Choroid plexus epithelial cell (primary cell): ENCODE measurements around the gene SLC44A4.

Experiments used
- DNase-seq: peaks from one replicate; pipeline ENCODE4 v3.0.0-alpha.2; 2010; ENCODE audit warnings: low read depth
- H3K4me3 ChIP-seq: 2 replicates; pipeline ENCODE4 v1.5.1; 2011; ENCODE audit warnings: low read depth, mild to moderate bottlenecking, control low read depth, low read length, moderate library complexity
- TF ChIP-seq, protein P1 (sequence below): conservative IDR thresholded peaks from 2 replicates; pipeline ENCODE4 v1.5.1; 2011; ENCODE audit warnings: low read depth, mild to moderate bottlenecking, control low read depth, inconsistent platforms, low read length, moderate library complexity

SLC44A4 gene

DNA sequence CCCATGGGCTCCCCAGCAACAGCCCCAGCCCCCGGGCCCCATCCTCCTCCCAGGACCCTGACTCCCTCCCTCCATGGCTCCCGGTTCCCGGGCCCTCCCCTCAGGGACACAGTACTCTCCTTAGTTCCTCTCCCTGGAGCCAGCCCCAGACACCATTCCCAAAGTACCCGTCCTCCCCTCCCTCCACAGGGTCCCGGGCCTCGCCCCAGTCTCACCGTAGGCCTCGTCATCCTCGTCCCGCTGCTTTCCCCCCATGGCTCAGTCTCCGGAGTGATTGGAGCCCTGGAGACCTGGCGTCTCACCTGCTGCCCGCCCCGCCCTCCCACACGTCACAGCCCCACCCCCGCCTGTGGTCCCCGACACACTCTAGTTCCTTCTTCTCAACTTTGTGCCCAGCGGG lies at the start of gene SLC44A4:
Gene SLC44A4, minus strand, starts transcription at position 272 of the 400 bp plus-strand sequence. Its CDS starts 17 bp downstream, at position 255.
- no peak within 1 kb of the TSS for H3K4me3 ChIP-seq
- DNase-seq, result no peak
- TF ChIP-seq, protein P1, sequence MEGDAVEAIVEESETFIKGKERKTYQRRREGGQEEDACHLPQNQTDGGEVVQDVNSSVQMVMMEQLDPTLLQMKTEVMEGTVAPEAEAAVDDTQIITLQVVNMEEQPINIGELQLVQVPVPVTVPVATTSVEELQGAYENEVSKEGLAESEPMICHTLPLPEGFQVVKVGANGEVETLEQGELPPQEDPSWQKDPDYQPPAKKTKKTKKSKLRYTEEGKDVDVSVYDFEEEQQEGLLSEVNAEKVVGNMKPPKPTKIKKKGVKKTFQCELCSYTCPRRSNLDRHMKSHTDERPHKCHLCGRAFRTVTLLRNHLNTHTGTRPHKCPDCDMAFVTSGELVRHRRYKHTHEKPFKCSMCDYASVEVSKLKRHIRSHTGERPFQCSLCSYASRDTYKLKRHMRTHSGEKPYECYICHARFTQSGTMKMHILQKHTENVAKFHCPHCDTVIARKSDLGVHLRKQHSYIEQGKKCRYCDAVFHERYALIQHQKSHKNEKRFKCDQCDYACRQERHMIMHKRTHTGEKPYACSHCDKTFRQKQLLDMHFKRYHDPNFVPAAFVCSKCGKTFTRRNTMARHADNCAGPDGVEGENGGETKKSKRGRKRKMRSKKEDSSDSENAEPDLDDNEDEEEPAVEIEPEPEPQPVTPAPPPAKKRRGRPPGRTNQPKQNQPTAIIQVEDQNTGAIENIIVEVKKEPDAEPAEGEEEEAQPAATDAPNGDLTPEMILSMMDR, result no peak

DNA sequence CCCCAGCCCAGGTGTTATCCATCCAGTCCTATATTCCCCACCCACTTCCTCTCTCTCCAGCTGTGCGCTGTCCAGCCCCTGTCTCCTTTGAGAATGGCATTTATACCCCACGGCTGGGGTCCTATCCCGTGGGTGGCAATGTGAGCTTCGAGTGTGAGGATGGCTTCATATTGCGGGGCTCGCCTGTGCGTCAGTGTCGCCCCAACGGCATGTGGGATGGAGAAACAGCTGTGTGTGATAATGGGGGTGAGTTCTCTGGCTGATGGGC lies 49.8 kb upstream of the SLC44A4 start:
- TF ChIP-seq, protein P1, result no peak
- no peak overlapping the region for H3K4me3 ChIP-seq

DNA sequence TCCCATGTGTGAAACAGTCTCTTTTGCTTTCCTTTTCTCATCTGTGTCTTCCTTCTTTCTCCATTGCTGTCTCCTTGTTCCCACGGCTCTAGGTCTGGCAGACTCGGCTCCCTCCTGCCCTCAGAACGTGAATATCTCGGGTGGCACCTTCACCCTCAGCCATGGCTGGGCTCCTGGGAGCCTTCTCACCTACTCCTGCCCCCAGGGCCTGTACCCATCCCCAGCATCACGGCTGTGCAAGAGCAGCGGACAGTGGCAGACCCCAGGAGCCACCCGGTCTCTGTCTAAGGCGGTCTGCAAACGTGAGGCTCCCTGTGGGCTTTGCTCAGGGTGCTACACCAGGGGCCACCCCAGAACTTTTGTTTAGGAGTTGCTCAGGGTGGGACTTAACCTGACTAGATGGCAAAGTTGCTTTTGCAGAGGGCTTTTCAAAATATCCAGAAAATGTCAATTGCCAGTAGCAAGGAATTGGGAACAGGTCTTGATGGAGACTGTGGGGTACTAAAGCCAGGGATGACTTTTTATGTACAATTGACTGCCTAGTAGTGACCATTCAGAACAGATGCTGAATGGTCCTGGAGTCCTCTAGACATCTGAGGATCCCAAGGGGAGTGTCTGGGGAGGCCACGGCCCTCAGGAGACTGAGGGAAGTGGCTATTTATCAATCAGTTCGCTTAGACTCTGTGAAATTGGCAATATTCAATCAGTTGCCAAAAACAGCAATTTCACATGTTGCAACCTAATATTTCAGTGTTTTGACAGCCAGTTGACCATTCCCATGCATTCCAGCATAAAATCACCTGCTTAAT lies 49.3 kb upstream of the SLC44A4 start:
- H3K4me3 ChIP-seq, result no peak overlapping the region
- TF ChIP-seq, protein P1, result no peak
- no peak for DNase-seq

More for the DNA sequence above, 49.8 kb upstream of the SLC44A4 start:
- DNase-seq, result no peak

DNA sequence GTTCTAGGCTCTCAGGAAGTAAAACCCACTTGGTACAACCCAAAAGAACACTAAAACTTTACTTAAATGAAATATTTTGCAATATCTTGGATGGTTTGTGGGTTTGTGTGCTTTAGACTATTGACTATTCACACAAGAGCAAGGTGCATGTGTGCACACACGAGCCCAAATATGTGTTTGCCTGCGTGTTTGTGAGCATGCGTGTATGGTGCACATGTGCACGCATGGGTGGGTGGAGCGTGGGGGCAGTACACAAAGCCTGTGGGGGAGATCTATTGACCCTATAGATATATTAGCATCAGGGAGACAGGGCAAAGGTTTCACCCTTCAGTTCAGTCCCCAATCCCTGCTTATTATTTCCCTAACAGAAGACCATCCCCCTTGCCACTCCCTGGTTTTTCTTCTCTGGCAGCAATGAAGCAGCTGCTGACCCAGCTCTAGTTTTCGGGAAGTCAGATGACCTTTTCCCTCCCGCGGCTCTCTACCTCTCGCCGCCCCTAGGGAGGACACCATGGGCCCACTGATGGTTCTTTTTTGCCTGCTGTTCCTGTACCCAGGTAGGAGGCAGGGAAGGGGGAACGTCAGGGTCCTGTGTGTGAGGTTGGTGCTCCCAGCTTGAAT lies 48.6 kb upstream of the SLC44A4 start, which contains the start of gene C2:
Gene C2, plus strand, starts transcription at position 476 of the 621 bp plus-strand sequence. Its CDS starts 36 bp downstream, at position 512.
- H3K4me3 ChIP-seq, result no peak within 1 kb of the TSS
- TF ChIP-seq, protein P1, result no peak
- no peak for DNase-seq

DNA sequence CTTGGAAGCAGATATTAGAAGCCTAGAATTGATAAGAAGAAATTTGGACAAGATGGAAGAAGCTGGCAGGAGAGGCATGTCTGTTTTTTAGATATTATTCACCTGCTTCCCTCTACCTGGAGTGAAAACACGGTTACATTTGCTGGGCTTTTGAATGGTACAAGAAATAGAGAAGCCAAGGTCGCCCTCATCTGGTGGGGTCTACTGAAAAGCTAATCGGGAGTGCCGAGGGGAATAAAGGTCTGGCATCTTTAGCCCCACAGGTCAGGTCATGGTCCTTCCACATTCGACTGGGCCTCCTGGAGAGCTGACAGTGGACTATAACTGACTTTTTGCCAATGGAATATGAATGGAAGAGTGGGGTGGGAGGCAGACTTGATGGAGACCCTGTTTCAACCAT lies 44.1 kb upstream of the SLC44A4 start:
- H3K4me3 ChIP-seq, result no peak overlapping the region
- no peak for DNase-seq
- TF ChIP-seq, protein P1, result peak; percentile 35

DNA sequence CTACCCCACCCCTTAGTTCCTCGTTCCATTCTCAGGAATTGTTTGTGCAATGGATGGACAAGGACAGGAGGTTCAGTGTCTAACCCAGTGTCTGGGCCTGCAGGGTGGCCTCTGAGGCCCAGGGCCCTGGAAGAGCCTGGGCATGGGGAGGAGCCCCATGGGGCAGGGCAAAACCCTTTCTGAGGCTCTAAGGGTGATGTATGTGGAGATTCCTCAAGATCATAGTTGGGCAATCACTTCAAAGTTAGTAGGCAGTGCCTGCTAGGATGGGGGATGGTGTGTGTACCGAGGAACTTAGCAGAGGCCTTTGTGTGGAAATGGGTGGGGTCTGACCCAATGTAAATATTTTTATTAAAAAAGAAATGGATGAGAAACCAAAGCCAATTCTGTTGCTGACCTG lies 42.0 kb upstream of the SLC44A4 start:
- TF ChIP-seq, protein P1, result no peak
- DNase-seq, result no peak
- H3K4me3 ChIP-seq, result no peak overlapping the region
